ENCODE data around the gene FOSB. TPM values are rescaled to one million over a fixed set of nuclear protein-coding genes. Genes with fewer than 3 reads are reported as not detected.
A peak's percentile ranks its signal among the peaks of the same experiment; 100 is the strongest.
"Not testable (repeated sequence)": the region's sequence is repeated elsewhere in the genome, so short reads cannot be mapped to it uniquely, and the experiment has no call there.

FOSB gene
- total RNA-seq, 1 experiment from 2014 or later, result 6.4 TPM

DNA sequence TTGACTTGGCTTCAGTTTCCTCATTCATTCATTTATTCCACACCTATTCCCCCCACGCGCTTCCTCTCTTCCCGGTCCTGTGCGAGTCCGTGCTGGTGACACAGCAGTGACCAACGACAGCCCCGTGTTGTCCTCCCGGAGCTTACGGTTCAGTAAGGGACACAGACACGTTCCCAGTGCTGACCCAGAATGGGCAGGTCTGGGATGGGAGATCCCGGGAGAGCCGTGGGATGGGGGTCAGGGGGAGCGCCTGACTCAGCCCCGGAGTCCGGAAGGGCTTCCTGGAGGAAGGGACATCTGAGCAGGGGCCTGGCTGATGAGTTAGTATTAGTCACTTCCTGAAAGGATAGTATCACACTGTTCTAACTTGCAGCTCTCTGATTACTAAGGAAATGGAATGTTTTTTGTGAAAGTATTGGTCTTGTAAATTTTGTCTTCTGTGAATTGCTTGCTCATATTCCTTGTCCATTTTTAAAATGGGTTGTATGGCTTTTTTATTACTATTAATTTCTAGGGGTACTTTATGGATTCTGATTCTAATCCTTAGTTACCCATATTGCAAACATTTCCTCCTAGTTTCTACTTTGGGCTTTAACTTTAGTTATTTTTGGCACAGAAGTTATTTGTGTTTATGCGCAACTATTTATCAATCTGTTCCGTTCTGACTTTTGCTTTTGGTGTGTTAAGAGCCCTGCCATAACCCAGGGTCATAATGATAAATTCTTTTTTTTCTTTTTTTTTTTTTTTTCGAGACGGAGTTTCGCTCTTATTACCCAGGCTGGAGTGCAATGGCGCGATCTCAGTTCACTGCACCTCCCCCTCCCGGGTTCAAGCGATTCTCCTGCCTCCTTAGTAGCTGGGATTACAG, 43.4 kb upstream of the FOSB start:
- TF ChIP-seq CTCF (IDR thresholded peaks at IDR 0.05; ENCODE audit: insufficient read depth in 1 of 2, low read depth in 1 of 2, low read length in 1 of 2, severe bottlenecking in 1 of 2, unreplicated experiment in 1 of 2), result no peak
- Mint-ChIP-seq H3K27ac (ENCODE audit: unreplicated experiment) (peak overlapping the region; percentile 89), H3K4me1 (ENCODE audit: low read depth, unreplicated experiment) (peaks cover 25% of the 10 kb centered on the region), H3K36me3 (ENCODE audit: insufficient read depth, unreplicated experiment) (peaks cover 22% of the 10 kb centered on the region), H3K4me3 (ENCODE audit: unreplicated experiment) (peak overlapping the region; percentile 86), H3K9me3 (ENCODE audit: unreplicated experiment) (no peaks in the 10 kb centered on the region), H3K27me3 (ENCODE audit: insufficient read depth, unreplicated experiment) (no peaks in the 10 kb centered on the region)
- CTCF ChIA-PET, result interaction anchor here (1.2 to 4.1 kb wide), 2 partner anchors 15 to 61 kb away, joined by 7 to 18 read pairs; no protein-coding TSS in a partner anchor
- H3K36me3 ChIP-seq (ENCODE audit: control insufficient read depth, insufficient read depth, low read length), result peaks cover 2% of the 10 kb centered on the region
- H3K4me1 ChIP-seq, result peaks cover 15% of the 10 kb centered on the region
- no TSS peak for BruUV-seq (replicated peaks)
- H3K4me3 ChIP-seq (ENCODE audit: low read depth, low read length), result peak overlapping the region; percentile 65
- peak; percentile 78 to 84 for DNase-seq
- intact Hi-C loops (cut with micrococcal nuclease; ENCODE audit: unreplicated experiment), result loop anchor here (5.0 kb wide), 1 partner anchor 47 kb away; no protein-coding TSS in a partner anchor
- no peaks in the 10 kb centered on the region for H3K27me3 ChIP-seq (replicated peaks; ENCODE audit: control insufficient read depth, insufficient read depth, low read length)
- POLR2A ChIA-PET, result interaction anchor here (0.5 kb wide), 1 partner anchor 19 kb away, joined by 3 read pairs; no protein-coding TSS in a partner anchor
- no peaks in the 10 kb centered on the region for H3K9me3 ChIP-seq

- Mint-ChIP-seq H3K27me3 (ENCODE audit: insufficient read depth, unreplicated experiment) (no peaks in the 10 kb centered on the region), H3K4me1 (ENCODE audit: low read depth, unreplicated experiment) (peaks cover 6% of the 10 kb centered on the region), H3K9me3 (ENCODE audit: unreplicated experiment) (no peaks in the 10 kb centered on the region), H3K27ac (ENCODE audit: unreplicated experiment) (peak overlapping the region; percentile 60), H3K36me3 (ENCODE audit: insufficient read depth, unreplicated experiment) (peaks cover 8% of the 10 kb centered on the region), H3K4me3 (ENCODE audit: unreplicated experiment) (peak overlapping the region; percentile 78)
- intact Hi-C loops (cut with micrococcal nuclease; ENCODE audit: unreplicated experiment), result no loop called here
- Histone ChIP-seq H3K36me3 (ENCODE audit: control insufficient read depth, insufficient read depth, low read length) (no peaks in the 10 kb centered on the region), H3K4me3 (ENCODE audit: low read depth, low read length) (peak overlapping the region; percentile 40), H3K9me3 (no peaks in the 10 kb centered on the region), H3K4me1 (peaks cover 7% of the 10 kb centered on the region; the same call in 1 of the 2 replicates), H3K27me3 (replicated peaks; ENCODE audit: control insufficient read depth, insufficient read depth, low read length) (no peaks in the 10 kb centered on the region)
- DNase-seq, result peak in 1 of 2 experiments; percentile 68
- ChIA-PET CTCF (interaction anchor here (0.7 to 1.2 kb wide), 4 partner anchors 11 to 63 kb away, joined by 3 to 14 read pairs (median 8); no protein-coding TSS in a partner anchor), POLR2A (interaction anchor here (0.6 kb wide), 1 partner anchor 12 kb away, joined by 4 read pairs; no protein-coding TSS in a partner anchor)
- no TSS peak for BruUV-seq (replicated peaks)
- peak; percentile 47 to 61 for TF ChIP-seq CTCF (IDR thresholded peaks at IDR 0.05; ENCODE audit: insufficient read depth in 1 of 2, low read depth in 1 of 2, low read length in 1 of 2, severe bottlenecking in 1 of 2, unreplicated experiment in 1 of 2)
Measured at GRCh38 chr19:45428384-45429231, 39.2 kb upstream of the FOSB start.

DNA sequence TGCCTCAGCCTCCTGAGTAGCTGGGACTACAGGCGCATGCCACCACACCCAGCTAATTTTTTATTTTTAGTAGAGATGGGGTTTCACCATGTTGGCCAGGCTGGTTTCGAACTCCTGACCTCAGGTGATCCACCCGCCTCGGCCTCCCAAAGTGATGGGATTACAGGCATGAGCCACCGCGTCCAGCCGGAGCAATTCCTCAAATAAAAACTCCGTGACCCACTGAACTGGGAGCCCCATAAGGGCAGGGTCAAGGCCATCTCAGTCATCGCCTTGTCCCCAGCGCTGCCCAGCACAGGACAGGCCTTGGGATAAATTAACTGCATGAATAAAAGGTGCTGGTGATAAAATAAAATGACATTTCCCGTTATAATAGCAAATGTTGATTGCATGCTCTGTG, 37.9 kb upstream of the FOSB start:
- H3K4me1 ChIP-seq; intact Hi-C loops (cut with micrococcal nuclease; ENCODE audit: unreplicated experiment); DNase-seq; H3K4me3 ChIP-seq (ENCODE audit: low read depth, low read length); H3K36me3 ChIP-seq (ENCODE audit: control insufficient read depth, insufficient read depth, low read length); H3K9me3 Mint-ChIP-seq (ENCODE audit: unreplicated experiment); H3K9me3 ChIP-seq; H3K36me3 Mint-ChIP-seq (ENCODE audit: insufficient read depth, unreplicated experiment); BruUV-seq (replicated peaks); POLR2A ChIA-PET; H3K27me3 Mint-ChIP-seq (ENCODE audit: insufficient read depth, unreplicated experiment); H3K27ac Mint-ChIP-seq (ENCODE audit: unreplicated experiment); H3K4me1 Mint-ChIP-seq (ENCODE audit: low read depth, unreplicated experiment); H3K27me3 ChIP-seq (replicated peaks; ENCODE audit: control insufficient read depth, insufficient read depth, low read length): not testable (repeated sequence)
- H3K4me3 Mint-ChIP-seq (ENCODE audit: unreplicated experiment), result peak overlapping the region; percentile 78
- CTCF ChIA-PET, result interaction anchor here (1.7 kb wide), 1 partner anchor 10 kb away, joined by 7 read pairs; no protein-coding TSS in a partner anchor

DNA sequence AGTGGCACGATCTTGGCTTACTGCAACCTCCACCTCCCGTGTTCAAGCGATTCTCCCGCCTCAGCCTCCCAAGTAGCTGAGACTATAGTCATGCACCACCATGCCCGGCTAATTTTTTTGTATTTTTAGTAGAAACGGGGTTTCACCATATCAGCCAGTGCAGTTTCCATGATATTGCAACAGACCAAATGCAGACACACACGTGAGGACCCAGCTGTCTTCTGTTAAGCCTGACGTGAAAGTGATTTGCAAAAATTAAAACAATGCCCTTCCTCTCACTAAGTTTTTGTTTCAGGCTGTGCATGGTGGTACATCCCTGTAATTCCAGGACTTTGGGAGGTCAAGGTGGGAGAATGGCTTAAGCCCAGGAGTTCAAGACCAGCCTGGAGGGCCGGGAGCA, 36.8 kb upstream of the FOSB start:
- H3K9me3 ChIP-seq; H3K9me3 Mint-ChIP-seq (ENCODE audit: unreplicated experiment); H3K4me1 ChIP-seq; H3K4me1 Mint-ChIP-seq (ENCODE audit: low read depth, unreplicated experiment); H3K27me3 Mint-ChIP-seq (ENCODE audit: insufficient read depth, unreplicated experiment); intact Hi-C loops (cut with micrococcal nuclease; ENCODE audit: unreplicated experiment); BruUV-seq (replicated peaks); H3K27ac Mint-ChIP-seq (ENCODE audit: unreplicated experiment); H3K4me3 Mint-ChIP-seq (ENCODE audit: unreplicated experiment); H3K36me3 Mint-ChIP-seq (ENCODE audit: insufficient read depth, unreplicated experiment); POLR2A ChIA-PET; H3K4me3 ChIP-seq (ENCODE audit: low read depth, low read length); H3K36me3 ChIP-seq (ENCODE audit: control insufficient read depth, insufficient read depth, low read length); DNase-seq; H3K27me3 ChIP-seq (replicated peaks; ENCODE audit: control insufficient read depth, insufficient read depth, low read length): not testable (repeated sequence)
- CTCF ChIA-PET, result interaction anchor here (0.6 to 2.6 kb wide), 4 partner anchors 8 to 127 kb away, joined by 3 to 11 read pairs (median 8); no protein-coding TSS in a partner anchor

DNA sequence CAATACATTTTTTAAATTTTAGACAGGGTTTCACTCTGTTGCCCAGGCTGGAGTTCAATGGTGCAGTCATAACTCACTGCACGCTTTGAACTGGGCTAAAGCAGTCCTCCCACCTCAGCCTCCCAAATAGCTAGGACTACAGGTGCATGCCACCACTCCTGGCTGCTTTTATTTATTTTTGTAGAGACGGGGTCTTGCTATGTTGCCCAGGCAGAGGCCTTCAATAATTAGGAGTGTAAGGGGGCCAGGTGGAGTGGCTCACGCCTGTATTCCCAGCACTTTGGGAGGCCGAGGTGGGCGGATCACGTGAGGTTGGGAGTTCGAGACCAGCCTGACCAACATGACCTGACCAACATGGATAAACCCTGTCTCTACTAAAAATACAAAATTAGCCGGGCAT, 35.3 kb upstream of the FOSB start:
- intact Hi-C loops (cut with micrococcal nuclease; ENCODE audit: unreplicated experiment); DNase-seq; BruUV-seq (replicated peaks); POLR2A ChIA-PET; H3K4me1 Mint-ChIP-seq (ENCODE audit: low read depth, unreplicated experiment); H3K27me3 Mint-ChIP-seq (ENCODE audit: insufficient read depth, unreplicated experiment); H3K9me3 Mint-ChIP-seq (ENCODE audit: unreplicated experiment); H3K9me3 ChIP-seq; H3K4me3 ChIP-seq (ENCODE audit: low read depth, low read length); H3K27me3 ChIP-seq (replicated peaks; ENCODE audit: control insufficient read depth, insufficient read depth, low read length); H3K36me3 ChIP-seq (ENCODE audit: control insufficient read depth, insufficient read depth, low read length); H3K4me1 ChIP-seq; H3K36me3 Mint-ChIP-seq (ENCODE audit: insufficient read depth, unreplicated experiment); H3K27ac Mint-ChIP-seq (ENCODE audit: unreplicated experiment); H3K4me3 Mint-ChIP-seq (ENCODE audit: unreplicated experiment): not testable (repeated sequence)
- CTCF ChIA-PET, result interaction anchor here (0.9 to 2.6 kb wide), 3 partner anchors 46 to 63 kb away, joined by 4 to 11 read pairs (median 9); no protein-coding TSS in a partner anchor
